ENCODE results near the gene BBS12. TPM values are rescaled to one million over a fixed set of nuclear protein-coding genes. Genes with fewer than 3 reads are reported as not detected.

BBS12 gene
- polyA plus RNA-seq, 2 of the 4 experiments (the other 2 are of a cell fraction): 3.2 to 3.4 TPM

- DNase-seq (ENCODE audit: low read depth in 1 of 2, low spot score in 1 of 2) (no peak), ATAC-seq (no peak), FAIRE-seq (no peak)
- ChIA-PET CTCF (interaction anchor here (1.5 kb wide), 1 partner anchor 103 kb away, joined by 8 read pairs; no protein-coding TSS in a partner anchor), POLR2A (no interaction called here)
- no peak overlapping the region for H3K4me2 ChIP-seq
- 48% methylated on average over 1 of the region's 1 CpG for WGBS (ENCODE audit: missing lambda C conversion rate)
- no peaks in the 10 kb centered on the region for H3K9me3 ChIP-seq
- H3K27ac ChIP-seq: no peak overlapping the region
- H3K4me3 ChIP-seq: no peak overlapping the region
- no peaks in the 10 kb centered on the region for H3K4me1 ChIP-seq
- TF ChIP-seq NFE2L2 (conservative IDR thresholded peaks at IDR 0.05; ENCODE audit: low read length): no peak
These were observed 26.9 kb upstream of the BBS12 start for GRCh38 chr4:122705547-122706117.

DNA sequence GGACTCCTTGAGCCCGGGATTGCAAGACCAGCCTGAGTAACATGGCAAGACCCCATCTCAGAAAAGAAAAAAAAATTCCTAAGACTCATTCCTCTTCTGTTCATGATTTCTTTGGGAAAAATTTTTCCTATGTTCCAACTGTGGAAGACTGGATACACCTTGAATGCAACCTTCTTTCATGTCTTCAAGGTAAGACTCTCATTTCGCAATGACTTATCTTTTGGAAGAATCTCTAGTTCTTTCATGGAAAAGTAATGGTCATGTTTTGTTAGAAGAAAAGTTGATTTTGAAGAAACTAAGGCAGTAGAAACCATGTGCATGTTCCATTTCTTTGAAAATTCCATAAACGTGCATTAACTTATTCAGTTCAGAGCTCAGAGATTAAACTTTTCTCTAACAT, 26.0 kb upstream of the BBS12 start:
- no peak for FAIRE-seq
- no peaks in the 10 kb centered on the region for H3K4me1 ChIP-seq
- no peak overlapping the region for H3K4me3 ChIP-seq
- CTCF ChIA-PET: no interaction called here
- POLR2A ChIA-PET: no interaction called here
- H3K27ac ChIP-seq: no peak overlapping the region
- TF ChIP-seq ZSCAN20 (CRISPR knock-in tag; IDR thresholded peaks at IDR 0.05) (no peak), PHF8 (IDR thresholded peaks at IDR 0.05; ENCODE audit: borderline replicate concordance, low read depth) (no peak), JUN (IDR thresholded peaks at IDR 0.05) (no peak), HOXB5 (CRISPR knock-in tag; IDR thresholded peaks at IDR 0.05) (no peak), RNF2 (IDR thresholded peaks at IDR 0.05; ENCODE audit: borderline replicate concordance, low read depth) (no peak), ELK1 (IDR thresholded peaks at IDR 0.05; ENCODE audit: low read depth, low read length) (no peak), SREBF2 (IDR thresholded peaks at IDR 0.05) (no peak), MYC (IDR thresholded peaks at IDR 0.05; ENCODE audit: borderline replicate concordance, low read length) (no peak), FOXS1 (CRISPR knock-in tag; IDR thresholded peaks at IDR 0.05) (no peak), NR3C1 (IDR thresholded peaks at IDR 0.05) (no peak), KDM5A (IDR thresholded peaks at IDR 0.05) (no peak), HOXA7 (CRISPR knock-in tag; IDR thresholded peaks at IDR 0.05) (no peak)
- WGBS (ENCODE audit: missing lambda C conversion rate): 76% methylated on average over 3 of the region's 3 CpGs
- no peak for DNase-seq (ENCODE audit: low read depth in 1 of 2, low spot score in 1 of 2)
- no peak overlapping the region for H3K4me2 ChIP-seq
- H3K9me3 ChIP-seq: no peaks in the 10 kb centered on the region
- no peak for ATAC-seq

GRCh38 chr4:122707497-122707896, 25.0 kb upstream of the BBS12 start:
- 55% methylated on average over 4 of the region's 4 CpGs for WGBS (ENCODE audit: missing lambda C conversion rate)
- FAIRE-seq (no peak), ATAC-seq (no peak), DNase-seq (ENCODE audit: low read depth in 1 of 2, low spot score in 1 of 2) (no peak)
- no peaks in the 10 kb centered on the region for H3K4me1 ChIP-seq
- no peak overlapping the region for H3K27ac ChIP-seq
- POLR2A ChIA-PET: no interaction called here
- CTCF ChIA-PET: no interaction called here
- no peaks in the 10 kb centered on the region for H3K9me3 ChIP-seq
- TF ChIP-seq MAFK (IDR thresholded peaks at IDR 0.05; ENCODE audit: partially characterized antibody): no peak
- no peak for TF ChIP-seq HOXB13 (CRISPR knock-in tag; IDR thresholded peaks at IDR 0.05; ENCODE audit: low read depth)
- no peak overlapping the region for H3K4me2 ChIP-seq
- no peak overlapping the region for H3K4me3 ChIP-seq

GRCh38 chr4:122709236-122709635, 23.3 kb upstream of the BBS12 start:
- Histone ChIP-seq H3K4me3 (no peak overlapping the region), H3K27ac (no peak overlapping the region), H3K9me3 (no peaks in the 10 kb centered on the region), H3K4me2 (no peak overlapping the region), H3K4me1 (no peaks in the 10 kb centered on the region)
- ATAC-seq (no peak), FAIRE-seq (no peak), DNase-seq (ENCODE audit: low read depth in 1 of 2, low spot score in 1 of 2) (no peak)
- POLR2A ChIA-PET: interaction anchor here (0.9 kb wide), 1 partner anchor 23 kb away, joined by 4 read pairs; the partner anchor contains the start of gene BBS12
- no peak for TF ChIP-seq ZC3H11A (IDR thresholded peaks at IDR 0.05)
- TF ChIP-seq ATOH8 (CRISPR knock-in tag; IDR thresholded peaks at IDR 0.05; ENCODE audit: low read depth): no peak
- no peak for TF ChIP-seq ZSCAN20 (CRISPR knock-in tag; IDR thresholded peaks at IDR 0.05)
- TF ChIP-seq, protein P1, sequence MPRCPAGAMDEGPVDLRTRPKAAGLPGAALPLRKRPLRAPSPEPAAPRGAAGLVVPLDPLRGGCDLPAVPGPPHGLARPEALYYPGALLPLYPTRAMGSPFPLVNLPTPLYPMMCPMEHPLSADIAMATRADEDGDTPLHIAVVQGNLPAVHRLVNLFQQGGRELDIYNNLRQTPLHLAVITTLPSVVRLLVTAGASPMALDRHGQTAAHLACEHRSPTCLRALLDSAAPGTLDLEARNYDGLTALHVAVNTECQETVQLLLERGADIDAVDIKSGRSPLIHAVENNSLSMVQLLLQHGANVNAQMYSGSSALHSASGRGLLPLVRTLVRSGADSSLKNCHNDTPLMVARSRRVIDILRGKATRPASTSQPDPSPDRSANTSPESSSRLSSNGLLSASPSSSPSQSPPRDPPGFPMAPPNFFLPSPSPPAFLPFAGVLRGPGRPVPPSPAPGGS (IDR thresholded peaks at IDR 0.05): no peak
- TF ChIP-seq BHLHE40 (IDR thresholded peaks at IDR 0.05; ENCODE audit: low read depth, low read length): no peak
- no peak for TF ChIP-seq HES2 (IDR thresholded peaks at IDR 0.05)
- no peak for TF ChIP-seq POLR2AphosphoS2 (conservative IDR thresholded peaks at IDR 0.05; ENCODE audit: low read length)
- TF ChIP-seq RCOR1 (IDR thresholded peaks at IDR 0.05; ENCODE audit: low read depth, low read length): no peak
- no peak for TF ChIP-seq RARB (CRISPR knock-in tag; IDR thresholded peaks at IDR 0.05)
- no peak for TF ChIP-seq NFE2L2 (conservative IDR thresholded peaks at IDR 0.05; ENCODE audit: low read length)
- no peak for TF ChIP-seq NR3C1 (IDR thresholded peaks at IDR 0.05)
- TF ChIP-seq KDM5A (IDR thresholded peaks at IDR 0.05): no peak
- TF ChIP-seq NPAS2 (CRISPR knock-in tag; IDR thresholded peaks at IDR 0.05; ENCODE audit: borderline replicate concordance): no peak
- TF ChIP-seq EHMT2 (IDR thresholded peaks at IDR 0.05; ENCODE audit: low read depth): no peak
- no peak for TF ChIP-seq RAD21 (conservative IDR thresholded peaks at IDR 0.05 in 1 of 2, IDR thresholded peaks at IDR 0.05 in 1 of 2)
- CTCF ChIA-PET: no interaction called here
